GM23338 (cell line): ENCODE measurements around the gene KIAA1671. TPM values are rescaled to one million over a fixed set of nuclear protein-coding genes. Genes with fewer than 3 reads are reported as not detected.
A peak's percentile ranks its signal among the peaks of the same experiment; 100 is the strongest.

Experiments
- ATAC-seq: fragments of 200-7000 bp; cut with Tn5 transposase; 3 replicates; pipeline ENCODE4 v1.9.1; 2020
- DNase-seq: peaks from one replicate; pipeline ENCODE4 v3.0.0-alpha.2; 2015; ENCODE audit warnings: low spot score
- H2AFZ ChIP-seq: fragments of 200-600 bp; sonication (generic); 2 replicates; pipeline ENCODE4 v1.8.0; 2016; ENCODE audit warnings: antibody characterized with exemption, mild to moderate bottlenecking, moderate library complexity
- H3F3A ChIP-seq: fragments of 200-600 bp; sonication (generic); replicated peaks from 2 replicates; pipeline ENCODE4 v1.8.0; 2017; ENCODE audit warnings: antibody characterized with exemption, mixed run types, low read depth
- H3K27ac ChIP-seq: fragments of 200-600 bp; sonication (generic); 2 replicates; pipeline ENCODE4 v1.6.1; 2016; ENCODE audit warnings: low read depth
- H3K27me3 ChIP-seq: fragments of 200-600 bp; sonication (generic); 2 replicates; pipeline ENCODE4 v1.8.0; 2016; ENCODE audit warnings: mild to moderate bottlenecking, mixed run types, moderate library complexity; ENCODE audit not compliant: insufficient read depth
- H3K36me3 ChIP-seq: fragments of 200-600 bp; sonication (generic); 2 replicates; pipeline ENCODE4 v1.8.0; 2016; ENCODE audit warnings: mild to moderate bottlenecking; ENCODE audit not compliant: insufficient read depth
- H3K4me1 ChIP-seq: fragments of 200-600 bp; sonication (generic); 2 replicates; pipeline ENCODE4 v1.8.0; 2016; ENCODE audit warnings: mild to moderate bottlenecking, moderate library complexity; ENCODE audit not compliant: insufficient read depth
- H3K4me2 ChIP-seq: fragments of 200-600 bp; sonication (generic); 2 replicates; pipeline ENCODE4 v1.7.1; 2017; ENCODE audit warnings: mixed run types
- H3K4me3 ChIP-seq: fragments of 200-600 bp; sonication (generic); 2 replicates; pipeline ENCODE4 v1.6.1; 2016; ENCODE audit warnings: mixed run types
- H3K79me2 ChIP-seq: fragments of 200-600 bp; sonication (generic); replicated peaks from 2 replicates; pipeline ENCODE4 v1.8.0; 2017; ENCODE audit warnings: mild to moderate bottlenecking; ENCODE audit not compliant: insufficient read depth
- H3K9me2 ChIP-seq: fragments of 200-600 bp; sonication (generic); 2 replicates; pipeline ENCODE4 v1.8.0; 2017; ENCODE audit not compliant: insufficient read depth
- H4K20me1 ChIP-seq: fragments of 200-600 bp; sonication (generic); replicated peaks from 2 replicates; pipeline ENCODE4 v1.8.0; 2017; ENCODE audit warnings: mild to moderate bottlenecking; ENCODE audit not compliant: insufficient read depth
- H3K27ac Mint-ChIP-seq: 2 replicates; pipeline ENCODE4 v1.8.0; 2020; ENCODE audit warnings: inconsistent platforms, mild to moderate bottlenecking, moderate library complexity, mixed read lengths
- H3K27me3 Mint-ChIP-seq: 3 replicates; pipeline ENCODE4 v1.8.0; 2022; ENCODE audit warnings: low read depth, mild to moderate bottlenecking, moderate library complexity, mixed read lengths, inconsistent platforms; ENCODE audit not compliant: insufficient read depth, poor library complexity
- H3K36me3 Mint-ChIP-seq: 3 replicates; pipeline ENCODE4 v1.8.0; 2021; ENCODE audit warnings: low read depth, mild to moderate bottlenecking, inconsistent platforms, moderate library complexity, mixed read lengths
- H3K4me1 Mint-ChIP-seq: 3 replicates; pipeline ENCODE4 v1.8.0; 2020; ENCODE audit warnings: mild to moderate bottlenecking, inconsistent platforms, mixed read lengths
- H3K4me3 Mint-ChIP-seq: 3 replicates; pipeline ENCODE4 v1.8.0; 2021; ENCODE audit warnings: moderate library complexity, mild to moderate bottlenecking, inconsistent platforms, mixed read lengths
- H3K9me3 Mint-ChIP-seq: 3 replicates; pipeline ENCODE4 v1.8.0; 2020; ENCODE audit warnings: moderate library complexity, mild to moderate bottlenecking, inconsistent platforms, mixed read lengths
- CREB1 ChIP-seq: fragments of 250-450 bp; sonication (Bioruptor Pico); IDR thresholded peaks from 2 replicates; pipeline ENCODE4 v1.5.0; 2020; ENCODE audit warnings: low read depth, mild to moderate bottlenecking, moderate library complexity
- ETS1 ChIP-seq: IDR thresholded peaks from 2 replicates; pipeline ENCODE4 v1.6.1; 2016; ENCODE audit warnings: antibody characterized with exemption
- EZH2 ChIP-seq: fragments of 200-600 bp; sonication (generic); IDR thresholded peaks from one replicate; pipeline ENCODE4 v1.8.0; 2017; ENCODE audit warnings: antibody characterized with exemption, mild to moderate bottlenecking, low read depth; ENCODE audit not compliant: unreplicated experiment
- EZH2phosphoT487 ChIP-seq: fragments of 200-600 bp; sonication (generic); IDR thresholded peaks from one replicate; pipeline ENCODE4 v1.8.1; 2018; ENCODE audit warnings: antibody characterized with exemption; ENCODE audit not compliant: unreplicated experiment
- JUNB ChIP-seq: IDR thresholded peaks from one replicate; pipeline ENCODE4 v1.6.1; 2016; ENCODE audit warnings: antibody characterized with exemption; ENCODE audit not compliant: unreplicated experiment
- NANOG ChIP-seq: IDR thresholded peaks from 2 replicates; pipeline ENCODE4 v1.6.1; 2016; ENCODE audit warnings: antibody characterized with exemption, borderline replicate concordance
- POLR2AphosphoS5 ChIP-seq: IDR thresholded peaks from 2 replicates; pipeline ENCODE4 v1.6.1; 2016; ENCODE audit warnings: antibody characterized with exemption, low read depth
- STAT1 ChIP-seq: IDR thresholded peaks from one replicate; pipeline ENCODE4 v1.6.1; 2016; ENCODE audit warnings: antibody characterized with exemption; ENCODE audit not compliant: unreplicated experiment
- ZNF114 ChIP-seq: fragments of 250-450 bp; sonication (Bioruptor Pico); IDR thresholded peaks from 2 replicates; pipeline ENCODE4 v1.5.0; 2020; ENCODE audit warnings: mild to moderate bottlenecking, moderate library complexity
- ZNF331 ChIP-seq: fragments of 250-450 bp; sonication (Bioruptor Pico); IDR thresholded peaks from 2 replicates; pipeline ENCODE4 v1.5.0; 2020; ENCODE audit warnings: low read depth, mild to moderate bottlenecking, moderate library complexity
- polyA plus RNA-seq: library from polyadenylated mRNA; unstranded; fragments of >200 nt; fragmentation: Nextera tagmentation; extraction: Ambion mirVana; gene quantifications from 2 replicates; pipeline ENCODE4 v1.2.1, GENCODE V29; 2016
- total RNA-seq: library from RNA; depleted of rRNA; stranded (reverse); fragments of >200 nt; shearing (Covaris generic); gene quantifications from 2 replicates; pipeline ENCODE4 v1.2.3, GENCODE V29; 2014
- TF ChIP-seq, protein P1 (sequence below), 2 experiments: fragments of 200-600 bp in 1 of 2; sonication (generic) in 1 of 2; conservative IDR thresholded peaks; 2 replicates each; pipeline versions ENCODE4 v1.5.1 to v1.6.1; 2016 to 2017; ENCODE audit warnings: antibody characterized with exemption in 2 of 2, low read depth in 2 of 2, mild to moderate bottlenecking in 2 of 2, moderate library complexity in 1 of 2
- TF ChIP-seq, protein P2 (sequence below): IDR thresholded peaks from one replicate; pipeline ENCODE4 v1.6.1; 2018; ENCODE audit warnings: antibody characterized with exemption; ENCODE audit not compliant: unreplicated experiment
- TF ChIP-seq, protein P3 (sequence below): fragments of 250-450 bp; sonication (Bioruptor Pico); IDR thresholded peaks from 2 replicates; pipeline ENCODE4 v1.5.0; 2020; ENCODE audit warnings: mild to moderate bottlenecking, moderate library complexity

Gene KIAA1671
- total and polyA plus RNA-seq, 2 experiments from 2014 or later, result 6.1 to 27.2 TPM

GRCh38 chr22:25236417-25236816 lies 283.9 kb downstream of the KIAA1671 start:
- no peak overlapping the region for H3K4me2 ChIP-seq
- TF ChIP-seq POLR2AphosphoS5, result no peak
- no peak for TF ChIP-seq ETS1
- TF ChIP-seq, protein P1, sequence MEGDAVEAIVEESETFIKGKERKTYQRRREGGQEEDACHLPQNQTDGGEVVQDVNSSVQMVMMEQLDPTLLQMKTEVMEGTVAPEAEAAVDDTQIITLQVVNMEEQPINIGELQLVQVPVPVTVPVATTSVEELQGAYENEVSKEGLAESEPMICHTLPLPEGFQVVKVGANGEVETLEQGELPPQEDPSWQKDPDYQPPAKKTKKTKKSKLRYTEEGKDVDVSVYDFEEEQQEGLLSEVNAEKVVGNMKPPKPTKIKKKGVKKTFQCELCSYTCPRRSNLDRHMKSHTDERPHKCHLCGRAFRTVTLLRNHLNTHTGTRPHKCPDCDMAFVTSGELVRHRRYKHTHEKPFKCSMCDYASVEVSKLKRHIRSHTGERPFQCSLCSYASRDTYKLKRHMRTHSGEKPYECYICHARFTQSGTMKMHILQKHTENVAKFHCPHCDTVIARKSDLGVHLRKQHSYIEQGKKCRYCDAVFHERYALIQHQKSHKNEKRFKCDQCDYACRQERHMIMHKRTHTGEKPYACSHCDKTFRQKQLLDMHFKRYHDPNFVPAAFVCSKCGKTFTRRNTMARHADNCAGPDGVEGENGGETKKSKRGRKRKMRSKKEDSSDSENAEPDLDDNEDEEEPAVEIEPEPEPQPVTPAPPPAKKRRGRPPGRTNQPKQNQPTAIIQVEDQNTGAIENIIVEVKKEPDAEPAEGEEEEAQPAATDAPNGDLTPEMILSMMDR (conservative IDR thresholded peaks at IDR 0.05; ENCODE audit: low read depth in 2 of 2), result no peak
- no peak for TF ChIP-seq EZH2
- no peak for TF ChIP-seq JUNB
- no peak for TF ChIP-seq EZH2phosphoT487
- TF ChIP-seq ZNF331, result no peak
- no peak for TF ChIP-seq STAT1
- TF ChIP-seq, protein P2, sequence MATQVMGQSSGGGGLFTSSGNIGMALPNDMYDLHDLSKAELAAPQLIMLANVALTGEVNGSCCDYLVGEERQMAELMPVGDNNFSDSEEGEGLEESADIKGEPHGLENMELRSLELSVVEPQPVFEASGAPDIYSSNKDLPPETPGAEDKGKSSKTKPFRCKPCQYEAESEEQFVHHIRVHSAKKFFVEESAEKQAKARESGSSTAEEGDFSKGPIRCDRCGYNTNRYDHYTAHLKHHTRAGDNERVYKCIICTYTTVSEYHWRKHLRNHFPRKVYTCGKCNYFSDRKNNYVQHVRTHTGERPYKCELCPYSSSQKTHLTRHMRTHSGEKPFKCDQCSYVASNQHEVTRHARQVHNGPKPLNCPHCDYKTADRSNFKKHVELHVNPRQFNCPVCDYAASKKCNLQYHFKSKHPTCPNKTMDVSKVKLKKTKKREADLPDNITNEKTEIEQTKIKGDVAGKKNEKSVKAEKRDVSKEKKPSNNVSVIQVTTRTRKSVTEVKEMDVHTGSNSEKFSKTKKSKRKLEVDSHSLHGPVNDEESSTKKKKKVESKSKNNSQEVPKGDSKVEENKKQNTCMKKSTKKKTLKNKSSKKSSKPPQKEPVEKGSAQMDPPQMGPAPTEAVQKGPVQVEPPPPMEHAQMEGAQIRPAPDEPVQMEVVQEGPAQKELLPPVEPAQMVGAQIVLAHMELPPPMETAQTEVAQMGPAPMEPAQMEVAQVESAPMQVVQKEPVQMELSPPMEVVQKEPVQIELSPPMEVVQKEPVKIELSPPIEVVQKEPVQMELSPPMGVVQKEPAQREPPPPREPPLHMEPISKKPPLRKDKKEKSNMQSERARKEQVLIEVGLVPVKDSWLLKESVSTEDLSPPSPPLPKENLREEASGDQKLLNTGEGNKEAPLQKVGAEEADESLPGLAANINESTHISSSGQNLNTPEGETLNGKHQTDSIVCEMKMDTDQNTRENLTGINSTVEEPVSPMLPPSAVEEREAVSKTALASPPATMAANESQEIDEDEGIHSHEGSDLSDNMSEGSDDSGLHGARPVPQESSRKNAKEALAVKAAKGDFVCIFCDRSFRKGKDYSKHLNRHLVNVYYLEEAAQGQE, result no peak
- TF ChIP-seq, protein P3, sequence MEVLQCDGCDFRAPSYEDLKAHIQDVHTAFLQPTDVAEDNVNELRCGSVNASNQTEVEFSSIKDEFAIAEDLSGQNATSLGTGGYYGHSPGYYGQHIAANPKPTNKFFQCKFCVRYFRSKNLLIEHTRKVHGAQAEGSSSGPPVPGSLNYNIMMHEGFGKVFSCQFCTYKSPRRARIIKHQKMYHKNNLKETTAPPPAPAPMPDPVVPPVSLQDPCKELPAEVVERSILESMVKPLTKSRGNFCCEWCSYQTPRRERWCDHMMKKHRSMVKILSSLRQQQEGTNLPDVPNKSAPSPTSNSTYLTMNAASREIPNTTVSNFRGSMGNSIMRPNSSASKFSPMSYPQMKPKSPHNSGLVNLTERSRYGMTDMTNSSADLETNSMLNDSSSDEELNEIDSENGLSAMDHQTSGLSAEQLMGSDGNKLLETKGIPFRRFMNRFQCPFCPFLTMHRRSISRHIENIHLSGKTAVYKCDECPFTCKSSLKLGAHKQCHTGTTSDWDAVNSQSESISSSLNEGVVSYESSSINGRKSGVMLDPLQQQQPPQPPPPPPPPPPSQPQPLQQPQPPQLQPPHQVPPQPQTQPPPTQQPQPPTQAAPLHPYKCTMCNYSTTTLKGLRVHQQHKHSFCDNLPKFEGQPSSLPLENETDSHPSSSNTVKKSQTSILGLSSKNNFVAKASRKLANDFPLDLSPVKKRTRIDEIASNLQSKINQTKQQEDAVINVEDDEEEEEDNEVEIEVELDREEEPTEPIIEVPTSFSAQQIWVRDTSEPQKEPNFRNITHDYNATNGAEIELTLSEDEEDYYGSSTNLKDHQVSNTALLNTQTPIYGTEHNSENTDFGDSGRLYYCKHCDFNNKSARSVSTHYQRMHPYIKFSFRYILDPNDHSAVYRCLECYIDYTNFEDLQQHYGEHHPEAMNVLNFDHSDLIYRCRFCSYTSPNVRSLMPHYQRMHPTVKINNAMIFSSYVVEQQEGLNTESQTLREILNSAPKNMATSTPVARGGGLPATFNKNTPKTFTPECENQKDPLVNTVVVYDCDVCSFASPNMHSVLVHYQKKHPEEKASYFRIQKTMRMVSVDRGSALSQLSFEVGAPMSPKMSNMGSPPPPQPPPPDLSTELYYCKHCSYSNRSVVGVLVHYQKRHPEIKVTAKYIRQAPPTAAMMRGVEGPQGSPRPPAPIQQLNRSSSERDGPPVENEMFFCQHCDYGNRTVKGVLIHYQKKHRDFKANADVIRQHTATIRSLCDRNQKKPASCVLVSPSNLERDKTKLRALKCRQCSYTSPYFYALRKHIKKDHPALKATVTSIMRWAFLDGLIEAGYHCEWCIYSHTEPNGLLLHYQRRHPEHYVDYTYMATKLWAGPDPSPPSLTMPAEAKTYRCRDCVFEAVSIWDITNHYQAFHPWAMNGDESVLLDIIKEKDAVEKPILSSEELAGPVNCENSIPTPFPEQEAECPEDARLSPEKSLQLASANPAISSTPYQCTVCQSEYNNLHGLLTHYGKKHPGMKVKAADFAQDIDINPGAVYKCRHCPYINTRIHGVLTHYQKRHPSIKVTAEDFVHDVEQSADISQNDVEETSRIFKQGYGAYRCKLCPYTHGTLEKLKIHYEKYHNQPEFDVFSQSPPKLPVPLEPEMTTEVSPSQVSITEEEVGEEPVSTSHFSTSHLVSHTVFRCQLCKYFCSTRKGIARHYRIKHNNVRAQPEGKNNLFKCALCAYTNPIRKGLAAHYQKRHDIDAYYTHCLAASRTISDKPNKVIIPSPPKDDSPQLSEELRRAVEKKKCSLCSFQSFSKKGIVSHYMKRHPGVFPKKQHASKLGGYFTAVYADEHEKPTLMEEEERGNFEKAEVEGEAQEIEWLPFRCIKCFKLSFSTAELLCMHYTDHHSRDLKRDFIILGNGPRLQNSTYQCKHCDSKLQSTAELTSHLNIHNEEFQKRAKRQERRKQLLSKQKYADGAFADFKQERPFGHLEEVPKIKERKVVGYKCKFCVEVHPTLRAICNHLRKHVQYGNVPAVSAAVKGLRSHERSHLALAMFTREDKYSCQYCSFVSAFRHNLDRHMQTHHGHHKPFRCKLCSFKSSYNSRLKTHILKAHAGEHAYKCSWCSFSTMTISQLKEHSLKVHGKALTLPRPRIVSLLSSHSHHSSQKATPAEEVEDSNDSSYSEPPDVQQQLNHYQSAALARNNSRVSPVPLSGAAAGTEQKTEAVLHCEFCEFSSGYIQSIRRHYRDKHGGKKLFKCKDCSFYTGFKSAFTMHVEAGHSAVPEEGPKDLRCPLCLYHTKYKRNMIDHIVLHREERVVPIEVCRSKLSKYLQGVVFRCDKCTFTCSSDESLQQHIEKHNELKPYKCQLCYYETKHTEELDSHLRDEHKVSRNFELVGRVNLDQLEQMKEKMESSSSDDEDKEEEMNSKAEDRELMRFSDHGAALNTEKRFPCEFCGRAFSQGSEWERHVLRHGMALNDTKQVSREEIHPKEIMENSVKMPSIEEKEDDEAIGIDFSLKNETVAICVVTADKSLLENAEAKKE (CRISPR knock-in tag), result no peak
- no peak for TF ChIP-seq ZNF114 (CRISPR knock-in tag)
- no peak for TF ChIP-seq NANOG
- no peak for TF ChIP-seq CREB1 (CRISPR knock-in tag)
- H4K20me1 ChIP-seq, result no peaks in the 10 kb centered on the region
- no peak overlapping the region for H3K4me3 Mint-ChIP-seq
- no peak overlapping the region for H3K4me3 ChIP-seq
- H3K9me3 Mint-ChIP-seq, result no peaks in the 10 kb centered on the region
- peak overlapping the region; percentile 96 for H2AFZ ChIP-seq
- H3K79me2 ChIP-seq, result no peaks in the 10 kb centered on the region
- H3K4me1 ChIP-seq, result no peaks in the 10 kb centered on the region
- no peaks in the 10 kb centered on the region for H3K4me1 Mint-ChIP-seq
- no peak overlapping the region for H3K27ac Mint-ChIP-seq
- no peak overlapping the region for H3K27ac ChIP-seq
- DNase-seq, result no peak
- H3K36me3 ChIP-seq, result no peaks in the 10 kb centered on the region
- no peaks in the 10 kb centered on the region for H3F3A ChIP-seq
- no peaks in the 10 kb centered on the region for H3K27me3 ChIP-seq
- H3K36me3 Mint-ChIP-seq, result no peaks in the 10 kb centered on the region
- H3K9me2 ChIP-seq, result no peaks in the 10 kb centered on the region
- H3K27me3 Mint-ChIP-seq, result peaks cover 6% of the 10 kb centered on the region
- ATAC-seq, result no peak; the same call in 2 of the 3 replicates
